AG08395 (cell line): ENCODE data around the gene PIK3R3.
A peak's percentile ranks its signal among the peaks of the same experiment; 100 is the strongest.
"Not testable (repeated sequence)": the region's sequence is repeated elsewhere in the genome, so short reads cannot be mapped to it uniquely, and the experiment has no call there.

Experiments
- DNase-seq: peaks from one replicate; pipeline ENCODE4 v3.0.0; 2012; ENCODE audit warnings: mixed read lengths, low spot score

PIK3R3 gene

GRCh38 chr1:46065405-46065804 lies 67.0 kb downstream of the PIK3R3 start:
- DNase-seq, result no peak

- no peak for DNase-seq
Observed at GRCh38 chr1:46064708-46065107, 67.7 kb downstream of the PIK3R3 start.

GRCh38 chr1:46062651-46063319 lies 69.6 kb downstream of the PIK3R3 start:
- DNase-seq, result no peak

GRCh38 chr1:46061146-46061545 lies 71.3 kb downstream of the PIK3R3 start:
- DNase-seq, result no peak

- DNase-seq, result no peak
Observed at GRCh38 chr1:46058936-46059335, 73.5 kb downstream of the PIK3R3 start.

GRCh38 chr1:46057781-46058180 lies 74.6 kb downstream of the PIK3R3 start:
- no peak for DNase-seq

- not testable (repeated sequence) for DNase-seq
Observed at GRCh38 chr1:46057215-46057614, 75.2 kb downstream of the PIK3R3 start.

- DNase-seq, result no peak
Observed at GRCh38 chr1:46056325-46056724, 76.1 kb downstream of the PIK3R3 start.

- DNase-seq, result no peak
Observed at GRCh38 chr1:46053734-46054133, 78.7 kb downstream of the PIK3R3 start.

- DNase-seq, result no peak
Observed at GRCh38 chr1:46044116-46044515, 88.3 kb downstream of the PIK3R3 start.

GRCh38 chr1:46043458-46044017 lies 88.9 kb downstream of the PIK3R3 start:
- no peak for DNase-seq

GRCh38 chr1:46041974-46042373 lies 90.5 kb downstream of the PIK3R3 start:
- no peak for DNase-seq

GRCh38 chr1:46041551-46041950 lies 90.9 kb downstream of the PIK3R3 start:
- no peak for DNase-seq

- no peak for DNase-seq
Observed at GRCh38 chr1:46039571-46040052, 92.8 kb downstream of the PIK3R3 start.

- DNase-seq, result peak; percentile 87
Observed at GRCh38 chr1:46036894-46037839, 95.3 kb downstream of the PIK3R3 start.

- DNase-seq, result no peak
Observed at GRCh38 chr1:46034601-46035516, 97.6 kb downstream of the PIK3R3 start.

- no peak for DNase-seq
Observed at GRCh38 chr1:46030876-46031660, 101.4 kb downstream of the PIK3R3 start.

GRCh38 chr1:46030074-46030870 lies 102.2 kb downstream of the PIK3R3 start:
- DNase-seq, result no peak

GRCh38 chr1:46027788-46028573 lies 104.4 kb downstream of the PIK3R3 start:
- DNase-seq, result no peak
